HEK293 (cell line): ENCODE results near the gene KNOP1.

ENCODE experiments used
- CTCF ChIA-PET: fragments of 350-600 bp; formaldehyde crosslinking; extraction: SDS; loops from one replicate; lab custom pipeline; 2021; ENCODE audit warnings: antibody characterized with exemption; lab: Yijun Ruan, JAX
- POLR2A ChIA-PET: fragments of 300-600 bp; formaldehyde crosslinking; extraction: SDS; loops from one replicate; lab custom pipeline; 2020; ENCODE audit warnings: antibody characterized with exemption, inconsistent platforms; lab: Yijun Ruan, JAX
- H3K27ac ChIP-seq: fragments of 200-500 bp; sonication (Bioruptor generic); 2 replicates; pipeline ENCODE4 v1.5.1; 2014; ENCODE audit warnings: low read depth, low read length, control low read depth, inconsistent platforms; ENCODE audit errors: extremely low read depth
- H3K36me3 ChIP-seq, 2 experiments: fragments of 200-500 bp in 1 of 2; sonication (Bioruptor generic) in 1 of 2; 1 replicate in 1 of 2; 2 replicates in 1 of 2; pipeline ENCODE4 v1.5.1; 2014 to 2017; ENCODE audit warnings: inconsistent platforms in 2 of 2, low read length in 2 of 2; ENCODE audit not compliant: control insufficient read depth in 2 of 2, insufficient read depth in 1 of 2
- H3K4me1 ChIP-seq: fragments of 200-500 bp; sonication (Bioruptor generic); 2 replicates; pipeline ENCODE4 v1.5.1; 2014; ENCODE audit warnings: mild to moderate bottlenecking, low read length, inconsistent platforms; ENCODE audit not compliant: control insufficient read depth, insufficient read depth
- H3K4me3 ChIP-seq: 2 replicates; pipeline ENCODE4 v1.5.1; 2011; ENCODE audit warnings: low read depth, mild to moderate bottlenecking, control low read depth, low read length, moderate library complexity
- H3K9me3 ChIP-seq: fragments of 200-500 bp; sonication (Bioruptor generic); 2 replicates; pipeline ENCODE4 v1.5.1; 2014; ENCODE audit warnings: low read depth, low read length, inconsistent platforms; ENCODE audit not compliant: control insufficient read depth, insufficient read depth
- AEBP2 ChIP-seq: fragments of 450-650 bp; formaldehyde crosslinking; IDR thresholded peaks from 2 replicates; pipeline ENCODE4 v1.5.1; 2016; ENCODE audit warnings: missing biosample characterization, missing genetic modification characterization, borderline replicate concordance
- BCL11A ChIP-seq: fragments of 450-650 bp; formaldehyde crosslinking; IDR thresholded peaks from 2 replicates; pipeline ENCODE4 v1.5.1; 2016; ENCODE audit warnings: low read depth, missing biosample characterization, missing genetic modification characterization
- EGR2 ChIP-seq: fragments of 450-650 bp; formaldehyde crosslinking; IDR thresholded peaks from 2 replicates; pipeline ENCODE4 v1.5.1; 2016; ENCODE audit warnings: low read depth, missing biosample characterization, missing genetic modification characterization
- HOXA7 ChIP-seq: sonication (generic); formaldehyde crosslinking; IDR thresholded peaks from 2 replicates; pipeline ENCODE4 v1.8.1; 2022; ENCODE audit warnings: missing genetic modification reagents, borderline replicate concordance
- MZF1 ChIP-seq: fragments of 450-650 bp; formaldehyde crosslinking; IDR thresholded peaks from 2 replicates; pipeline ENCODE4 v1.5.1; 2017; ENCODE audit warnings: missing biosample characterization, missing genetic modification characterization, borderline replicate concordance
- PRDM10 ChIP-seq: fragments of 450-650 bp; formaldehyde crosslinking; IDR thresholded peaks from 2 replicates; pipeline ENCODE4 v1.5.1; 2016; ENCODE audit warnings: missing biosample characterization, missing genetic modification characterization
- SP2 ChIP-seq: fragments of 450-650 bp; formaldehyde crosslinking; IDR thresholded peaks from 2 replicates; pipeline ENCODE4 v1.5.1; 2016; ENCODE audit warnings: missing biosample characterization, missing genetic modification characterization
- TCF7L2 ChIP-seq: IDR thresholded peaks from 2 replicates; pipeline ENCODE4 v1.6.1; 2011; ENCODE audit warnings: low read depth, mild to moderate bottlenecking, inconsistent platforms, low read length, moderate library complexity, borderline replicate concordance
- ZBTB17 ChIP-seq: fragments of 450-650 bp; formaldehyde crosslinking; IDR thresholded peaks from 2 replicates; pipeline ENCODE4 v1.5.1; 2016; ENCODE audit warnings: missing biosample characterization, missing genetic modification characterization
- ZBTB8A ChIP-seq: fragments of 450-650 bp; formaldehyde crosslinking; IDR thresholded peaks from 2 replicates; pipeline ENCODE4 v1.5.1; 2016; ENCODE audit warnings: missing biosample characterization, missing genetic modification characterization
- ZFP69B ChIP-seq: fragments of 450-650 bp; formaldehyde crosslinking; IDR thresholded peaks from 2 replicates; pipeline ENCODE4 v1.5.1; 2016; ENCODE audit warnings: missing biosample characterization, missing genetic modification characterization
- ZNF114 ChIP-seq: fragments of 450-650 bp; formaldehyde crosslinking; IDR thresholded peaks from 2 replicates; pipeline ENCODE4 v1.5.0; 2017; ENCODE audit warnings: missing biosample characterization, missing genetic modification characterization
- ZNF132 ChIP-seq: fragments of 450-650 bp; formaldehyde crosslinking; IDR thresholded peaks from 2 replicates; pipeline ENCODE4 v1.5.1; 2017; ENCODE audit warnings: missing biosample characterization, missing genetic modification characterization, borderline replicate concordance
- ZNF140 ChIP-seq: fragments of 450-650 bp; formaldehyde crosslinking; IDR thresholded peaks from 2 replicates; pipeline ENCODE4 v1.5.1; 2016; ENCODE audit warnings: missing biosample characterization, missing genetic modification characterization
- ZNF221 ChIP-seq: fragments of 450-650 bp; formaldehyde crosslinking; IDR thresholded peaks from 2 replicates; pipeline ENCODE4 v1.5.1; 2017; ENCODE audit warnings: missing biosample characterization, missing genetic modification characterization, borderline replicate concordance
- ZNF280C ChIP-seq: fragments of 450-650 bp; formaldehyde crosslinking; IDR thresholded peaks from 2 replicates; pipeline ENCODE4 v1.5.1; 2016; ENCODE audit warnings: missing biosample characterization, missing genetic modification characterization
- ZNF423 ChIP-seq: fragments of 450-650 bp; formaldehyde crosslinking; IDR thresholded peaks from 2 replicates; pipeline ENCODE4 v1.5.1; 2016; ENCODE audit warnings: missing biosample characterization, missing genetic modification characterization
- ZNF530 ChIP-seq: fragments of 450-650 bp; formaldehyde crosslinking; IDR thresholded peaks from 2 replicates; pipeline ENCODE4 v1.5.1; 2016; ENCODE audit warnings: low read depth, missing biosample characterization, missing genetic modification characterization
- ZNF560 ChIP-seq: fragments of 450-650 bp; formaldehyde crosslinking; IDR thresholded peaks from 2 replicates; pipeline ENCODE4 v1.5.1; 2017; ENCODE audit warnings: missing biosample characterization, missing genetic modification characterization, borderline replicate concordance
- ZNF610 ChIP-seq: fragments of 450-650 bp; formaldehyde crosslinking; IDR thresholded peaks from 2 replicates; pipeline ENCODE4 v1.5.1; 2016; ENCODE audit warnings: missing biosample characterization, missing genetic modification characterization, borderline replicate concordance
- ZNF624 ChIP-seq: fragments of 450-650 bp; formaldehyde crosslinking; IDR thresholded peaks from 2 replicates; pipeline ENCODE4 v1.5.1; 2017; ENCODE audit warnings: missing biosample characterization, missing genetic modification characterization
- ZNF629 ChIP-seq: fragments of 450-650 bp; formaldehyde crosslinking; IDR thresholded peaks from 2 replicates; pipeline ENCODE4 v1.5.1; 2017; ENCODE audit warnings: missing biosample characterization, missing genetic modification characterization
- ZNF658 ChIP-seq: fragments of 450-650 bp; formaldehyde crosslinking; IDR thresholded peaks from 2 replicates; pipeline ENCODE4; 2016; ENCODE audit warnings: missing biosample characterization, missing genetic modification characterization
- ZNF670 ChIP-seq: fragments of 450-650 bp; formaldehyde crosslinking; IDR thresholded peaks from 2 replicates; pipeline ENCODE4 v1.5.1; 2016; ENCODE audit warnings: missing biosample characterization, missing genetic modification characterization, low read depth
- ZNF792 ChIP-seq: fragments of 450-650 bp; formaldehyde crosslinking; IDR thresholded peaks from 2 replicates; pipeline ENCODE4 v1.5.1; 2016; ENCODE audit warnings: missing biosample characterization, missing genetic modification characterization
- ZNF830 ChIP-seq: fragments of 450-650 bp; IDR thresholded peaks from 2 replicates; pipeline ENCODE4 v1.5.0; 2018; ENCODE audit warnings: missing biosample characterization, missing genetic modification characterization, low read depth, mild to moderate bottlenecking, moderate library complexity
- ZSCAN23 ChIP-seq: fragments of 450-650 bp; formaldehyde crosslinking; IDR thresholded peaks from 2 replicates; pipeline ENCODE4 v1.5.1; 2016; ENCODE audit warnings: missing biosample characterization, missing genetic modification characterization

Gene KNOP1

GRCh38 chr16:19707569-19708295, 10.3 kb downstream of the KNOP1 start:
- H3K36me3 ChIP-seq = peaks cover under 1 to 96% of the 10 kb centered on the region in 2 experiments
- no peak overlapping the region for H3K27ac ChIP-seq
- CTCF ChIA-PET = no interaction called here
- POLR2A ChIA-PET = no interaction called here
- no peaks in the 10 kb centered on the region for H3K4me1 ChIP-seq
- no peaks in the 10 kb centered on the region for H3K9me3 ChIP-seq
- no peak for TF ChIP-seq ZNF132 (tag by site-specific recombination)
- TF ChIP-seq BCL11A (tag by site-specific recombination) = no peak
- TF ChIP-seq EGR2 (tag by site-specific recombination) = peak; percentile 48
- peak; percentile 39; the same call in 1 of the 2 replicates for TF ChIP-seq ZFP69B (tag by site-specific recombination)
- no peak overlapping the region for H3K4me3 ChIP-seq

GRCh38 chr16:19706846-19707245, 11.2 kb downstream of the KNOP1 start:
- no peak overlapping the region for H3K4me3 ChIP-seq
- no peak for TF ChIP-seq ZNF280C
- no peak for TF ChIP-seq ZNF560
- TF ChIP-seq EGR2 (tag by site-specific recombination) = no peak
- no peak for TF ChIP-seq ZBTB8A (tag by site-specific recombination)
- TF ChIP-seq ZNF140 (tag by site-specific recombination) = no peak
- TF ChIP-seq ZNF670 = no peak
- no peak for TF ChIP-seq MZF1
- TF ChIP-seq ZNF658 (tag by site-specific recombination) = no peak
- TF ChIP-seq AEBP2 (tag by site-specific recombination) = no peak
- no peak for TF ChIP-seq SP2 (tag by site-specific recombination)
- TF ChIP-seq ZBTB17 = no peak
- TF ChIP-seq HOXA7 = no peak
- TF ChIP-seq ZNF221 (tag by site-specific recombination) = no peak
- no peak for TF ChIP-seq ZNF423 (tag by site-specific recombination)
- no peaks in the 10 kb centered on the region for H3K9me3 ChIP-seq
- POLR2A ChIA-PET = no interaction called here
- CTCF ChIA-PET = no interaction called here
- H3K36me3 ChIP-seq = peaks cover 7 to 93% of the 10 kb centered on the region in 2 experiments
- no peak overlapping the region for H3K27ac ChIP-seq
- H3K4me1 ChIP-seq = no peaks in the 10 kb centered on the region

GRCh38 chr16:19705843-19706242, 12.2 kb downstream of the KNOP1 start:
- no peak overlapping the region for H3K27ac ChIP-seq
- peaks cover 3% of the 10 kb centered on the region; the same call in 1 of the 2 replicates for H3K4me1 ChIP-seq
- peaks cover 7 to 88% of the 10 kb centered on the region in 2 experiments for H3K36me3 ChIP-seq
- no peak overlapping the region for H3K4me3 ChIP-seq
- ChIA-PET CTCF (no interaction called here), POLR2A (interaction anchor here (1.5 kb wide), 1 partner anchor 151 kb away, joined by 4 read pairs; the partner anchor contains the start of gene VPS35L)
- H3K9me3 ChIP-seq = no peaks in the 10 kb centered on the region
- TF ChIP-seq ZNF792 (no peak), ZNF114 (tag by site-specific recombination) (no peak), ZNF610 (tag by site-specific recombination) (no peak), ZSCAN23 (tag by site-specific recombination) (no peak), ZNF530 (no peak), TCF7L2 (no peak), ZNF830 (tag by site-specific recombination) (no peak), PRDM10 (no peak), ZNF624 (no peak), ZNF629 (tag by site-specific recombination) (no peak)
